ENCODE data around the gene MED27. TPM values are rescaled to one million over a fixed set of nuclear protein-coding genes. Genes with fewer than 3 reads are reported as not detected.

The MED27 gene, protein sequence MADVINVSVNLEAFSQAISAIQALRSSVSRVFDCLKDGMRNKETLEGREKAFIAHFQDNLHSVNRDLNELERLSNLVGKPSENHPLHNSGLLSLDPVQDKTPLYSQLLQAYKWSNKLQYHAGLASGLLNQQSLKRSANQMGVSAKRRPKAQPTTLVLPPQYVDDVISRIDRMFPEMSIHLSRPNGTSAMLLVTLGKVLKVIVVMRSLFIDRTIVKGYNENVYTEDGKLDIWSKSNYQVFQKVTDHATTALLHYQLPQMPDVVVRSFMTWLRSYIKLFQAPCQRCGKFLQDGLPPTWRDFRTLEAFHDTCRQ
- total RNA-seq = 10 to 100 TPM; 25.7 to 28.2 TPM

DNA sequence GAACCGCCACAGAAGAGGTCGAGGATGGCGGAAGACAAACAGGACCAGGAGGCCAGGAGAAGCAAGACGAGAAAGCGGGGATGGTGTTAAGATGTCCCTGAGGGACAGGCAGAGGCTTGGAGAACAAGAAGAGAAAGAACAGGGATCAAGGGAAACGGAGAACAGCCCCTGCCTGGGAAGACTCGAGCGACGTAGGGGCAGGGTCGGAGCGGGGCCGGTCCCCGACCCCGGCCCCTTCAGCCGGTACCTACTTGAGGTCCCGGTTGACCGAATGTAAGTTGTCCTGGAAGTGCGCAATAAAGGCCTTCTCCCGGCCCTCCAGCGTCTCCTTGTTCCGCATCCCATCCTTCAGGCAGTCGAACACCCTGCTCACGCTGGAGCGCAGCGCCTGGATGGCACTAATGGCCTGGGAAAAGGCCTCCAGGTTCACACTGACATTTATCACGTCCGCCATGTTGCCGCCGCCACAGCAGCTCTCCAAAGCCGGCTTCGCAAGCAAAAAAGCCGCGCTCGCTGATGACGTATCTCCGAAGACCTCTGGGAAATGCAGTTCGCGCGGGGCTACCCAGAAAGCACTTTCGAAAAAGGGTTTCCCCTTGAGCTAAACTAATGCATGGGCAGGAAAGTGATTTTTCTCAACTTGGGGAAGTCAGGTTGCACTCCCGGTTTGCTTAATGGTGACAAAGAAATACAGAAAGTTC is at the start of gene MED27:
MED27 (minus strand) TSS at position 477 of the 701 bp plus-strand sequence; CDS start at position 454, 23 bp downstream.
- no peaks in the 10 kb centered on the region for H3K9me3 Mint-ChIP-seq (ENCODE audit: low read depth)
- peaks cover 38% of the 10 kb centered on the region for H3K4me1 Mint-ChIP-seq
- DNase-seq = peak; percentile 97
- H3K27ac Mint-ChIP-seq = peak within 1 kb of the TSS; percentile 83
- ATAC-seq = peak; percentile 96
- peaks cover 12% of the 10 kb centered on the region for H3K36me3 Mint-ChIP-seq
- CTCF ChIA-PET = interaction anchor here (1.0 to 2.2 kb wide), 2 partner anchors 87 to 157 kb away, joined by 3 to 10 read pairs; no protein-coding TSS in a partner anchor
- H3K27me3 Mint-ChIP-seq = no peaks in the 10 kb centered on the region
- peak within 1 kb of the TSS; percentile 99 for H3K4me3 Mint-ChIP-seq

DNA sequence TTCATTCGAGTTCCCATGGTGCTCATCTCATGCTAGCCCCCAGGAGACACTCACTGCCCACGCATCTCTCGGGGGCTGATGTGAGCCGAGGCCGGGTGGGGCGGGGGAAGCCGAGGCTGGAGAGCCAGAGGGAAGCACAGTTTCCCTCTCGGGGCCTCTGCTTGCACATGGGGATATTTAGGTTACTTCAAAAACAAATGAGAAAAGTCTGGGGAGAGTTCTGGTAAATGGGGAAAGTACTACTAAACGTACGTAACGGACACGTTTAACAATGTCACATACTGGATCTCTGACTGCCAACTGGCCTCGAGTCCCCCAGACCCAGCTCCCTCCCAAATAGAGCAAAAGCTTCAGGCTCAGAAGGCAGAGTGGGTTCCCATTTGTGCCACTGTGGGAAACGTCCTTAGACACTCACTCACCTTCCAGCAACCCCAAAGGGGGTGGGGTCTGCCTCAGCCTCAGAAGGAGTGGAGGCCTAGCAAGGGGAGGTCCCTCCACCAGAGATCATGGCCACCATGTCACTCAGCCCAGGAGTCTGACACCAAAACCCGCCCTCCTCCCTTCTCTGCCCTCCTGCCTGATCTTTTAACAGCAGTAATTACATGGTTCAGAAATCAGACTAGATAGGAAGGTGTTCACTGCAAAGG is 48.3 kb upstream of the MED27 start:
- CTCF ChIA-PET = interaction anchor here (1.5 kb wide), 1 partner anchor 10 kb away, joined by 3 read pairs; no protein-coding TSS in a partner anchor
- H3K27me3 Mint-ChIP-seq = peaks cover 80% of the 10 kb centered on the region
- H3K4me1 Mint-ChIP-seq = peaks cover 19% of the 10 kb centered on the region
- no peak overlapping the region for H3K27ac Mint-ChIP-seq
- H3K36me3 Mint-ChIP-seq = no peaks in the 10 kb centered on the region
- no peak overlapping the region for H3K4me3 Mint-ChIP-seq
- ATAC-seq (no peak), DNase-seq (no peak)
- H3K9me3 Mint-ChIP-seq (ENCODE audit: low read depth) = no peaks in the 10 kb centered on the region

DNA sequence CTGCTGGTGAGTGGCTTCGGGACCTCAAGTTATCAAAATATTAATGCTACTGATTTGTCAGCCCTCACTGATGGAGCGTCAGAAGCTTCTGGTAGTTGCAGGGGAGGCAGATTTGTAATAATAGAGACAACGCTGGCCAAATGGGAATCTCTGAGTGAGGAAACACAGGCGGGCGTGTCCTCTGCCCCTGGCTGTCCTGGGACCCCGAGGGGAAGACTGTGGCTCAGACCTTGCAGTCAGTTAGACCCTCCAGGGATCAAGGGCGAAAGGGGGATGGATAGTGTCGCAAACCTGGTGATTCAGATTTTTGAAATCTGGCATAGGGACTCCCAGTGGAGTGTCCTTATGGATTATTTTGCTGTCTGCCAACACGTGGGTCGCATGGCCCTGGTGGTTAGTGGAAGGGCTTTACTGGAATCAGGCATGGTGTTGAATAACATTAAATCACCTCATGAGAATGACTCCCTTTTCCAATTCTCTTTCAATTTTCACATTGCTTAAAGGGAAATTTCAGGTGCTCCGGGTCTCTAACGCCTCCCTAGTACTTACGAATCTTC is 47.1 kb upstream of the MED27 start:
- peaks cover 80% of the 10 kb centered on the region for H3K27me3 Mint-ChIP-seq
- no peaks in the 10 kb centered on the region for H3K9me3 Mint-ChIP-seq (ENCODE audit: low read depth)
- H3K27ac Mint-ChIP-seq = no peak overlapping the region
- ATAC-seq (peak; percentile 27), DNase-seq (no peak)
- H3K4me3 Mint-ChIP-seq = peak overlapping the region; percentile 53
- peaks cover 19% of the 10 kb centered on the region for H3K4me1 Mint-ChIP-seq
- CTCF ChIA-PET = interaction anchor here (0.7 to 2.2 kb wide), 8 partner anchors 9 to 364 kb away, joined by 3 to 8 read pairs (median 4); no protein-coding TSS in a partner anchor
- H3K36me3 Mint-ChIP-seq = no peaks in the 10 kb centered on the region

DNA sequence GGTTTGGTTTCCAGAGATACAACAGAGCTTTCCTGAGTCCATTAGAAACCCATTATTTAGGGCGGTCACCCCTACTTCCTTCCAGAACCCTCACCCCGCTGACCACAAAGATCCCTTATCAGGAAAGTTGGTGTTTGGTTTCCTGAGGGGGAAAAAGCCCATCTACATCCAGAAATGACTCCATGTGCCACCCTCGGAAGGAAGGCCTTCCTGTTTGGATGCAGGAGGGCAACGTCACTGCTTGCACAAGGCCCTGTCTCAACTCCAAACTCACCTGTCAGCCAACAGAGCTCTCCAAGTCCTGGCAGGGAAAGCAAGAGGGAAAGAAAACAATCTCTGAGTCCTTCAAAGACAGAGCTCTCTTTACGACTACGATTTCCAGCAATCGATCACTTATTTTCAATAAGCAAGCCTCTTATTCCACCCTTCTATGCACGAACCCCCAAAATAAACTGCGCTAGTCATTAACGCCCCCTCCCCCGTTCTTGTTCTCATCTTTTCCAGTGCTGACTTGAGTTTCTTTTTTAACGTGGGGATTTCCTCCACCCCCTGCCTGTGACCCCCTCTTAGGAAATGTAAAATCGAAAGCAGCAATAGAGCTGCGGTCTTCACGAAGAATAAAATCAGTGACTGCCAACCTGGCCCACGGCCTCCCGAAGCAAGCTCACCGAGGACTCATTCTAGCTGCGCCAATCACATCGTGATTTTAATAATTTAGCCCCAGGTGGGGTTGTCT is 46.4 kb upstream of the MED27 start:
- H3K9me3 Mint-ChIP-seq (ENCODE audit: low read depth) = no peaks in the 10 kb centered on the region
- CTCF ChIA-PET = interaction anchor here (0.7 to 2.2 kb wide), 8 partner anchors 11 to 367 kb away, joined by 3 to 8 read pairs (median 4); no protein-coding TSS in a partner anchor
- ATAC-seq = peak; percentile 51
- no peaks in the 10 kb centered on the region for H3K36me3 Mint-ChIP-seq
- H3K4me3 Mint-ChIP-seq = peak overlapping the region; percentile 53
- DNase-seq = peak; percentile 48
- H3K27me3 Mint-ChIP-seq = peaks cover 79% of the 10 kb centered on the region
- peaks cover 19% of the 10 kb centered on the region for H3K4me1 Mint-ChIP-seq
- no peak overlapping the region for H3K27ac Mint-ChIP-seq

DNA sequence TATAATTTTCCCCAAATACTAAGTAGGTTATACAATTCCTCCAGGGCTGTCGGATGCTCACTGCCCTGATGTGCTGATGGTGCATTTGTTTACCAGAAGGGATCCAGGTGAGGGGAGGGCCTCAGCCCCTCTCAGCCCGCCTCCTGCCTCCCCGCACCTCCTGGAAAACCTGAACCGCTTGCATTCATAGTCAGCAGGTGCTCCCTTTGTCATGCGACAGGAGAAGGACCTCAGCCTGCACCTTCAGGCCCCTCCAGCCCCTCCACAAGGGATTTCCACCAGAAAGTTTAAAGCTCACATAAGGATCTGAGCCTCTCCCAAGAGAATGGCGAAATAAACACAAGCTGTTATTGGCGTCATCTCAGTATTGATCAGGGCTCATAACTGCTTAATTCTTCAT is 45.7 kb upstream of the MED27 start:
- no peak for DNase-seq
- CTCF ChIA-PET = interaction anchor here (1.2 to 2.2 kb wide), 4 partner anchors 111 to 366 kb away, joined by 3 to 8 read pairs (median 4); no protein-coding TSS in a partner anchor
- Mint-ChIP-seq H3K4me1 (peaks cover 19% of the 10 kb centered on the region), H3K27ac (no peak overlapping the region), H3K4me3 (no peak overlapping the region), H3K27me3 (peaks cover 79% of the 10 kb centered on the region), H3K36me3 (no peaks in the 10 kb centered on the region), H3K9me3 (ENCODE audit: low read depth) (no peaks in the 10 kb centered on the region)
- no peak for ATAC-seq

DNA sequence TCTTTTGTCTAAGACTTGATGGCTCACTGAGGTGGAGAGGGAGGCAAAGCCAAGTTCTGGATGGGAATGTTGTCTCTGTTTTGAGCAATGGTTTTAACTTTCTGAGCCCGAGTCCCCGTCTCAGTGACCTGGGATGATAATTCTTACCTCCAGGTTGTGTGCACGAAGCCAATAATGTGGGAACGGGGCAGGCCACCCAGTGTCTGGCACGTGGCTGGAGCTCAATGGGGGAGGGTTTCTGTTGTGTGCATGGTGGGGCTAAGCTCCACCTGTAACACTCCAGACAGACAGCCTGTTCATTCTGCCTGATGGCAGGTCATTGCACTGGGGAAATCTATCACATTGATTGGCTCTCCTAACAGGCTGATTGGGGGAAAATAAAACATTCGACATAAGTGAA is 45.1 kb upstream of the MED27 start:
- no peak for DNase-seq
- no peaks in the 10 kb centered on the region for H3K9me3 Mint-ChIP-seq (ENCODE audit: low read depth)
- no peaks in the 10 kb centered on the region for H3K36me3 Mint-ChIP-seq
- no peak for ATAC-seq
- H3K27ac Mint-ChIP-seq = no peak overlapping the region
- no peak overlapping the region for H3K4me3 Mint-ChIP-seq
- peaks cover 78% of the 10 kb centered on the region for H3K27me3 Mint-ChIP-seq
- CTCF ChIA-PET = no interaction called here
- H3K4me1 Mint-ChIP-seq = peaks cover 19% of the 10 kb centered on the region

DNA sequence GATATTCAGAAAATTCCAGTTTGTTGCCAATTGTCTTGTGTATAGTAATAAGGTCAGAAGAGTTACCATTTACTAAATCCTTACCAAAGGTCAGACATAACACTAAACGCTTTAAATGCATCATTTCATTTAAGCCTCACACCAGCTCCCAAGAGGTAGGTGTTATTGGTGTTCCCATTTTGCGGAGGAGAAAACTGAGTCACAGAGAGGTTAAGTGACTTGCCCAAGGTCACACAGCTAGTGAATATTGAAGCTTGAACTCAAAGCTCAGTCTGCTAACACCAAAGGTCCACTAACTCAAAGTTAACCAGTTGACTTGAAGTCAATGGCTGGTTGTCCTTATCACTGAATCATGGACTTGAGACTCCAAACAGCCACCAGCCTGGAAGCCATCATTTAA is 41.4 kb upstream of the MED27 start:
- H3K4me1 Mint-ChIP-seq = peaks cover 5% of the 10 kb centered on the region

DNA sequence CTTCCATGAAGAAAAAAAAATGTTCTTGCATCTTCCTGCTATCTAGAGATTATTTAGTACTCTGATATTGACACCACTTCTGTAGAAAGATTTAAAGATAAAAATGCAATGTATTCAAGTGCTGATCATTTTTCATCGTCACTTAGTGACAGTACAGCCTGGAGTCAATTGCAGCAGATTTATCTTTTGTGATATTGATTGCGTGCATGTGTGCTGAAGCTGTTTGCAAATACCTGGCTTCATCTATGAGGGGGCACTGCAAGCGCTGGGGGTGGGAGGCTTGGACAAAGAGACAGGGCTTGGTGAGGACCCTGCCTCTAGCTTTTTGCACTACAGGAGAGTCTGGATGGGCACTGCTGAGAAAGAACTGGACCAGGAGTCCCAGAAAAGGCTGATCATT is 38.0 kb upstream of the MED27 start:
- Mint-ChIP-seq H3K9me3 (ENCODE audit: low read depth) (no peaks in the 10 kb centered on the region), H3K36me3 (no peaks in the 10 kb centered on the region), H3K4me3 (no peak overlapping the region), H3K4me1 (no peaks in the 10 kb centered on the region), H3K27ac (no peak overlapping the region), H3K27me3 (peaks cover 48% of the 10 kb centered on the region)
- no peak for ATAC-seq
- CTCF ChIA-PET = interaction anchor here (1.1 kb wide), 1 partner anchor 10 kb away, joined by 3 read pairs; no protein-coding TSS in a partner anchor
- DNase-seq = no peak

More for the DNA sequence above, 41.4 kb upstream of the MED27 start:
- Mint-ChIP-seq H3K27me3 (peaks cover 68% of the 10 kb centered on the region), H3K9me3 (ENCODE audit: low read depth) (no peaks in the 10 kb centered on the region), H3K36me3 (no peaks in the 10 kb centered on the region), H3K4me3 (no peak overlapping the region), H3K27ac (no peak overlapping the region)
- CTCF ChIA-PET = no interaction called here
- DNase-seq (no peak), ATAC-seq (no peak)

DNA sequence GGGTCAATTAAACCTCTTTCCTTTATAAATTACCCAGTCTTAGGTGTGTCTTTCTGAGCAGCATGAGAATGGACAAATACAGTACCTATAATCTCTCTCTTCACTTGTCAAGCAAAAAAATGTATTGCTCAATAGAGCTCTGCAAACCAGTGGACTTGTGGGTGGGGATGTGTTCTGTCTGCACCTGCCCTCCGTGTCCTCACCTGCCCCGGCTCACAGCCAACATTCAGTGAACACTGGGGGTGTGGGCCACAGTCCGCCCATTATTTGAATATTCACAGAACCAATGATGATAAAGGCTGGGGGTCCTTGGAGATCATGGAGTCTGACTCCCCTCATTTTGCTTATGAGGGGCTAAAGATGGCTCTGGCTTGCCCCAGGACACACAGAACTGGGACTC is 36.9 kb upstream of the MED27 start:
- H3K4me3 Mint-ChIP-seq = no peak overlapping the region
- ATAC-seq = no peak
- H3K4me1 Mint-ChIP-seq = no peaks in the 10 kb centered on the region
- CTCF ChIA-PET = no interaction called here
- H3K9me3 Mint-ChIP-seq (ENCODE audit: low read depth) = no peaks in the 10 kb centered on the region
- H3K36me3 Mint-ChIP-seq = no peaks in the 10 kb centered on the region
- no peak overlapping the region for H3K27ac Mint-ChIP-seq
- H3K27me3 Mint-ChIP-seq = peaks cover 41% of the 10 kb centered on the region
- DNase-seq = no peak

DNA sequence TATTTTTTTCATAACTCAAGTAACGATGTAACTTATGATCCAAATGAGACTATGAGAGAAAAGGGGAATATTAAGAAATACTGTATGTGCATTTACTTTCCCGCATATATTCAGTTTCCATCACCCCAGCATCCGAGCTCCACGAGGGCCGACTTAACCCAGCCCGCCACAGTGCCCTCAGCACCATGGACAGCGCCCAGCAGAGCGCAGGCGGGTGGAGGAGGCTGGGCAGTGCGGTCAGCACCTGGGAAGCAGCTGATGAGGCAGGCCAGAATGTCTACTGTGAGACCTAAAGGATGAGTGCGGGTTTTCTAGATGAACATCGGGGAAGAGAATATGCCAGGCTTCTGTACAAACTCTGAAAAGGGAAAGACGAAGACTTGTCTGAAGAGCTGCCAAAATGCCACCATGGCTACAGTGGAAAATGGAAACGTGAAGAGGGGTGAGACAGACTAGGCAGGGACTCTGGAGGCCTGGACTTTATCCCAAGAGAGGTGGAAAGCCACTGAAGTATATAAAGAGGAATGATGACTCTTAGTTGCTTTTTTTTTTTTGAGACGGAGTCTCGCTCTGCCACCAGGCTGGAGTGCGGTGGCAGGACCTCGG is 34.5 kb upstream of the MED27 start:
- CTCF ChIA-PET = interaction anchor here (1.0 to 1.3 kb wide), 2 partner anchors 12 to 351 kb away, joined by 3 read pairs; no protein-coding TSS in a partner anchor
- Mint-ChIP-seq H3K36me3 (no peaks in the 10 kb centered on the region), H3K27ac (no peak overlapping the region), H3K9me3 (ENCODE audit: low read depth) (no peaks in the 10 kb centered on the region), H3K27me3 (peaks cover 41% of the 10 kb centered on the region), H3K4me3 (no peak overlapping the region), H3K4me1 (no peaks in the 10 kb centered on the region)
- DNase-seq (peak; percentile 59), ATAC-seq (peak; percentile 64)

DNA sequence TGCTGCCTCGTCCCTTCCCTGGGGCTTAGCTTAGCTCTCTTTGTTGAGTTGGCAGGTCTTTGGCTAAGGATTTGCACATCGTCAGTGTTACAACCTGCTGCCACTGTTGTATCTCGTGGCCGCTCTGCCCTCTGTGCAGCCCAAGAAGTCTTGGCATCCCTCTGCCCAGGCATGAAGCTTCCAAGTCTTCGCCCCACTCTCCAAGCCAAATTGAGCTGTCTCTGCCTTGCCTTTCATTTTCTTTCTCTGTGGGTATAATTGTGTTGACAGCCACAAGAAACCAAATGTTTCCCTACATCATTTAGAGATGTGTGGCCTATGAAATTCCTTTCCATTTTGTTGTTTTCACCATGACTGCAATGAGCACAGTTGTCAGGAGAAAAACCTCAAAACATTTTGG is 29.6 kb upstream of the MED27 start:
- peaks cover 42% of the 10 kb centered on the region for H3K27me3 Mint-ChIP-seq

DNA sequence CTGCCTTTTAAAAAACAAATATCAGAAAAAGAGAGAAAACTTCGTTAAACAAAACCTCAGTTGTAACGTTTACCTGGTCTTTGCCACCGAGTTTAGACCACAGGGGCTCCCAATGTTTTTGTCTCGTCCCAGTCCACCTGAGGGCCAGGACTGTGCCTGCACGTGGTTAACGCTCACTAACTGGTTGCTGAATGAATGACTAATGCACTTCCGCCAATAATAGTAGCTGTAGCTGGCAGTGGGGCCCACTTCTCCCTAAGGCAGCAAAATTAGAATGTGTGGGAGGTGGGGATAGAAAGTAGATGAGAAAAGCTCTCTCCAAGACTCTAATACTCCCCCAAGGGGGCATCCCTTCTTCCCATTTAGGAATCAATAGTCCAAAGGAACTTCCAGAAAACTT is 29.1 kb upstream of the MED27 start:
- no peaks in the 10 kb centered on the region for H3K36me3 Mint-ChIP-seq
- no peak overlapping the region for H3K4me3 Mint-ChIP-seq
- DNase-seq (no peak), ATAC-seq (no peak)
- H3K27me3 Mint-ChIP-seq = peaks cover 36% of the 10 kb centered on the region
- no peak overlapping the region for H3K27ac Mint-ChIP-seq
- CTCF ChIA-PET = no interaction called here
- H3K4me1 Mint-ChIP-seq = no peaks in the 10 kb centered on the region
- H3K9me3 Mint-ChIP-seq (ENCODE audit: low read depth) = no peaks in the 10 kb centered on the region

More for the DNA sequence above, 29.6 kb upstream of the MED27 start:
- ATAC-seq = no peak
- H3K27ac Mint-ChIP-seq = no peak overlapping the region
- CTCF ChIA-PET = interaction anchor here (1.2 kb wide), 1 partner anchor 46 kb away, joined by 4 read pairs; no protein-coding TSS in a partner anchor
- H3K4me1 Mint-ChIP-seq = no peaks in the 10 kb centered on the region
- H3K4me3 Mint-ChIP-seq = no peak overlapping the region
- DNase-seq = no peak
- H3K36me3 Mint-ChIP-seq = no peaks in the 10 kb centered on the region
- no peaks in the 10 kb centered on the region for H3K9me3 Mint-ChIP-seq (ENCODE audit: low read depth)

Measured in activated CD8-positive, alpha-beta memory T cell treated with anti-CD3 and anti-CD28 coated beads, Interleukin-2, amount 10 ng/mL, durations not matched to agents 7 days and 5 days (primary cell).